Right cardiac atrium (tissue), 5 donors: Measurements from ENCODE around the gene DPP3. TPM values are rescaled to one million over a fixed set of nuclear protein-coding genes. Genes with fewer than 3 reads are reported as not detected.

Source experiments
- ATAC-seq, 2 donors: fragments of 200-7000 bp; cut with Tn5 transposase; one replicate each; pipeline versions ENCODE4 v1.8.0 to v1.9.1; 2020; ENCODE audit warnings: moderate library complexity in 2 of 2, mild to moderate bottlenecking in 1 of 2
- DNase-seq, 3 donors: peaks; one replicate each; pipeline ENCODE4 v3.0.0-alpha.2; 2020
- H3K27ac ChIP-seq: one replicate; pipeline ENCODE4 v1.5.1; 2013; ENCODE audit warnings: mild to moderate bottlenecking, low read length, control low read depth, moderate library complexity
- H3K27me3 ChIP-seq: one replicate; pipeline ENCODE4 v1.6.1; 2013; ENCODE audit not compliant: control insufficient read depth, insufficient read depth
- H3K4me1 ChIP-seq: one replicate; pipeline ENCODE4 v1.6.1; 2013; ENCODE audit warnings: low read length; ENCODE audit not compliant: control insufficient read depth, insufficient read depth
- H3K4me3 ChIP-seq: one replicate; pipeline ENCODE4 v1.5.1; 2013; ENCODE audit warnings: low read length, control low read depth
- H3K9me3 ChIP-seq: one replicate; pipeline ENCODE4 v1.6.1; 2013; ENCODE audit warnings: low read length; ENCODE audit not compliant: control insufficient read depth
- WGBS: extraction: QIAGEN DNeasy Blood & Tissue Kit; methylation state at CpG from one replicate; pipeline ENCODE4 v1.1.7; 2013; 5-methylcytosine and 5-hydroxymethylcytosine counted together
- intact Hi-C, 4 donors: fragments of 100-400 bp; cut with DNase I; formaldehyde crosslinking; loops; one replicate each; pipeline versions ENCODE4 v1.11.0 to v1.14.0; 2022 to 2023
- polyA plus RNA-seq: library from polyadenylated mRNA; stranded (reverse); fragments of 200-250 nt; gene quantifications from one replicate; pipeline ENCODE4 v1.2.3, GENCODE V29; 2013
- total RNA-seq, 4 donors: library from RNA; stranded (reverse); fragmentation: NEBNext Ultra II Directional; extraction: Animal tissue kit (Norgen Biotek cat#: 25700); gene quantifications; one replicate each; pipeline ENCODE4 v1.2.1, GENCODE V29; 2021
- donor health status: healthy with polysubstance abuse.
- donor health status: DM: no; HTN: yes; CAD: no.
- donor health status: DM: no; HTN: no; CAD: no.
- donor health status: DM: no; HTN: yes; CAD: no; lungs with severe emphysema.
- donor health status: DM: yes; HTN: yes; CAD: no.

The DPP3 gene
- total and polyA plus RNA-seq, 5 donors, result 9.5 to 16.2 (median 13.3) TPM

DNA sequence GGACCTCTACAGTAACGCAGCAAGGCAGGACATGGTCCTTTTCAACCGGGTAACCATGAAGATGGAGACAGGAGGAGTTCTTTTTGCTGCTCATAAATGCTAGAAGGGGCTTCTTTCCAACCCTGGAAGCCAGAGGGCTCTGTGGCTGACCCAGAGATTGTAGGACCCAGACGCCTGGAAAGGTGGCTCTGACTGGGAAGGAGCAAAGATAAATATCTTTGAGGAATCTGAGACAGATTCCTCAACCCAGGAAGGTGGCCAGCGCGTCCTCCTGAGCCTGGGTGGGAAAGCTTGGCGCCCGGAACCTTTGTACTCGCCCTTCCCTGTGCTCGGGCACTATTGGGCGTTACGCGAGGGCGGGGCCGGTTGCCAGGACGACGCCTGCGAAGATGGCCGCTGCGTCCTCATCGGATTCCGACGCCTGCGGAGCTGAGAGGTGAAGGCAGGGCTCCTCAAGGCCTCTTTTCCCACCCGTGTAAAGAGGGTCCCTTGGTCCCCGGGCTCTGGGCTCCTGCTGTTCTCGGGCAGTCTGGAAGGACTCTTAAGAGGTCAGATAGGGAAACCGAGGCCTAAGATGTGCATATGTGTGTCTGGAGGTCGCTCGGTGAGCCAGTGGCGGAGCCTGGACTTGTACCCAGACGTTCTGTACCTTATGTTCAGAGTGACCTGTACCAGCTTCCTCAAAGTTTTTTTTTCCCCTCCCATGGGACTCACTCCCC is 30.2 kb downstream of the DPP3 start, which contains the start of gene BBS1:
Gene BBS1 (plus strand): TSS at position 365 of the 719 bp plus-strand sequence. CDS start 25 bp downstream, at position 390.
- H3K9me3 ChIP-seq, result no peaks in the 10 kb centered on the region
- peaks cover 1% of the 10 kb centered on the region for H3K4me1 ChIP-seq
- DNase-seq (peak; percentile 90 to 97 (median 95)), ATAC-seq (peak; percentile 97)
- WGBS, result under 1% methylated on average over 31 of the region's 31 CpGs
- H3K27me3 ChIP-seq, result no peaks in the 10 kb centered on the region
- intact Hi-C loops, result no loop called here
- peak within 1 kb of the TSS; percentile 75 for H3K27ac ChIP-seq
- H3K4me3 ChIP-seq, result peak within 1 kb of the TSS; percentile 73

DNA sequence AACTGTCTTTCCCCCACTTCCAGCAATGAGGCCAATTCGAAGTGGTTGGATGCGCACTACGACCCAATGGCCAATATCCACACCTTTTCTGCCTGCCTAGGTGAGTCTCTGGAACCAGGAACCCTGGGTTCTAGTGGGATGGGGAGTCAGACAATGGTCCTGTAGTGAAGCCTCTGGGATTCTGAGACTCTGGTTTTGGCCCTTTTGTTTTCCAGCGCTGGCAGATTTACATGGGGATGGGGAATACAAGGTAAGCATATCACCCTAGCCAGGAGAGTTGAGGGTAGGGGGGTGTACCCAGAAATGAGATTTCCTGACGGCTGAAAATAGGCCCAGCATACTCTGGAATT is 30.7 kb downstream of the DPP3 start:
- no peak for ATAC-seq
- Histone ChIP-seq H3K4me3 (peak overlapping the region; percentile 73), H3K27ac (no peak overlapping the region), H3K27me3 (no peaks in the 10 kb centered on the region), H3K9me3 (no peaks in the 10 kb centered on the region), H3K4me1 (peaks cover 1% of the 10 kb centered on the region)
- intact Hi-C loops, result no loop called here
- 9% methylated on average over 5 of the region's 5 CpGs for WGBS
- no peak for DNase-seq

DNA sequence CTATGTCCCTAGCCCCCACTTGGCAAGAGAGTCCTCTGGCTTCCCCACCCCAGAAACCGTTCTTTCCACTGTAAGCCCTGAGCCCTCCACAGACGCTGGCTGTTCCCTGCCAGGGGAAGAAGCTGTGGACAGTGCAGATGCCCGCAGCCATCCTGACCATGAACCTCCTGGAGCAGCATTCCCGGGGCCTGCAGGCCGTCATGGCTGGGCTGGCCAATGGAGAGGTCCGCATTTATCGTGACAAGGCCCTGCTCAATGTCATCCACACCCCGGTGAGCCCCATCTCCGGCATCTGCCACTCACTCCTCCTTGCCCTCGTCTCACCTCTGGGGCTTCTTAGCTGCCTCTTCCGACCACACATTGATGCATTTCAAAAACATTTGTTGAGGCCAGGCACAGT is 43.4 kb downstream of the DPP3 start:
- peak overlapping the region; percentile 75 for H3K27ac ChIP-seq
- ATAC-seq (peak; percentile 80 to 84), DNase-seq (peak; percentile 53 to 82 (median 81))
- H3K4me1 ChIP-seq, result no peaks in the 10 kb centered on the region
- H3K27me3 ChIP-seq, result no peaks in the 10 kb centered on the region
- H3K4me3 ChIP-seq, result no peak overlapping the region
- H3K9me3 ChIP-seq, result no peaks in the 10 kb centered on the region
- intact Hi-C loops, result no loop called here
- 51% methylated on average over 11 of the region's 11 CpGs for WGBS

DNA sequence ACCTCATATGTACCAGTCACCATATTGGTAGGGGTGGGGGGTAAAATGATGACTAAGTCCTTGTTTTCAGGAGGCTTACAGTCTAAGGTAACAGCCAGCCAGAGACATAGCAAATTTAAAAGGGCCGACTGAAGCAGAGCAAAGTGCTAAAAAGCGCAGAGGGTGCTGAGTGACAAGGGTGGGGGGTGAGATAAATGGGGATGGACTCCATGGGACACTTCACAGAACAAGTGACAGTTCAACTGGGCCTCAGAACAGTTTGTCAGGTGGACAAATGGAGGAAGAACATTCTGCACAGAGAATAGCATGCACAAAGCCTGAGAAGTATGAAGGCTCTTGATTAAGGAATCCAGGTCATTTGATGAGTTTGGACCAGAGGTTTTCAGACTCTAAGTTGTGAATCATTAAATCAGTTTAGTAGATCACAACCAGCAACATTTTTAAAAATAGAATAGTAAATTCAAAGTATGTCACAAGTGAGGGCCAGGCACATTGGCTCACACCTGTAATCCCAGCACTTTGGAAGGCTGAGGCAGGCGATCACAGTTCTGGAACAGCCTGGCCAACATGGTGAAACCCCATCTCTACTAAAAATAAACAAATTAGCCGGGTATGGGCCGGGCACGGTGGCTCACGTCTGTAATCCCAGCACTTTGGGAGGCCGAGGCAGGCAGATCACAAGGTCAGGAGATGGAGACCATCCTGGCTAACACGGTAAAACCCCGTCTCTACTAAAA is 44.2 kb downstream of the DPP3 start:
- 65% methylated on average over 10 of the region's 10 CpGs for WGBS
- no peak for DNase-seq
- no peaks in the 10 kb centered on the region for H3K4me1 ChIP-seq
- no peak overlapping the region for H3K4me3 ChIP-seq
- ATAC-seq, result peak in 1 of 2 donors; percentile 65
- H3K27ac ChIP-seq, result peak overlapping the region; percentile 53
- no peaks in the 10 kb centered on the region for H3K27me3 ChIP-seq
- no peaks in the 10 kb centered on the region for H3K9me3 ChIP-seq
- intact Hi-C loops, result no loop called here

DNA sequence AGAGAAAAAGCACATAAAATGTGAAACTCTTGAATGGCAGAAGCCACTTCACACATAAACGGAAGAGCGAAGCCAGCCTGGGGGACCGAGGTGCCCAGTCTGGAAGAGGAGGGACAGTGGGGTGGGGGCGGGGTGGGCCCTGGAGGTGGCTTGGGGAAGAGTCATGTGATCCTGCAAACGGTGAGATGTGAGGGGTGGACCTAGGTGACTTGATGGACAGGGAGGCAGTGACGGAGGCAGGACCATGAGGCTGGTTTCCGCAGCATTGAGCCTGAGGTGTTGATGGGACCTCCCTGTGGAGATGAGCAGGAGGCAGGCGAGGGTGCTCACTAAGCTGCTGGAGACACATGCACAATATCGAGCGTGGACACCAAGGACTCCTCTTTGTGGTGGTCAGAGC is 48.8 kb downstream of the DPP3 start:
- H3K27me3 ChIP-seq, result no peaks in the 10 kb centered on the region
- DNase-seq (no peak), ATAC-seq (no peak)
- H3K4me1 ChIP-seq, result no peaks in the 10 kb centered on the region
- intact Hi-C loops, result no loop called here
- H3K27ac ChIP-seq, result no peak overlapping the region
- H3K9me3 ChIP-seq, result no peaks in the 10 kb centered on the region
- H3K4me3 ChIP-seq, result no peak overlapping the region
- 77% methylated on average over 10 of the region's 10 CpGs for WGBS

DNA sequence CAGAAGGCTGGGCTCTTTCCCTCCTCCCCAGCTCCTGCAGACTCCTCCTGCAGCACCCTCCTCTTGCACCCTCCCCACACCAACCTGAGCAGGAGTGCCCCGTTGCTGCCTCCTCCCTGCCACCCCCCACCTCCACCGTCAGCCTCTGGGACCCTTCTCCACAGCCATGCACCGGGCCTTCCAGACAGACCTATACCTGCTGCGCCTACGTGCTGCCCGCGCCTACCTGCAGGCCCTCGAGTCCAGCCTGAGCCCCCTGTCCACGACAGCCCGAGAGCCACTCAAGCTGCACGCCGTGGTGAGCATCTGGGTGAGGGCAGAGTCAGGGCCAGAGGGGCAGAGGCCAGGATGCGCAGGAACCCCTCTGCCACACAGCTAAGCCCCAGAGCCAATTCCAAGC is 49.4 kb downstream of the DPP3 start:
- no peaks in the 10 kb centered on the region for H3K4me1 ChIP-seq
- no peaks in the 10 kb centered on the region for H3K9me3 ChIP-seq
- no peak overlapping the region for H3K27ac ChIP-seq
- WGBS, result 88% methylated on average over 13 of the region's 13 CpGs
- ATAC-seq (peak in 1 of 2 donors; percentile 35), DNase-seq (peak in 1 of 3 donors; percentile 52)
- no peaks in the 10 kb centered on the region for H3K27me3 ChIP-seq
- intact Hi-C loops, result no loop called here
- H3K4me3 ChIP-seq, result no peak overlapping the region

DNA sequence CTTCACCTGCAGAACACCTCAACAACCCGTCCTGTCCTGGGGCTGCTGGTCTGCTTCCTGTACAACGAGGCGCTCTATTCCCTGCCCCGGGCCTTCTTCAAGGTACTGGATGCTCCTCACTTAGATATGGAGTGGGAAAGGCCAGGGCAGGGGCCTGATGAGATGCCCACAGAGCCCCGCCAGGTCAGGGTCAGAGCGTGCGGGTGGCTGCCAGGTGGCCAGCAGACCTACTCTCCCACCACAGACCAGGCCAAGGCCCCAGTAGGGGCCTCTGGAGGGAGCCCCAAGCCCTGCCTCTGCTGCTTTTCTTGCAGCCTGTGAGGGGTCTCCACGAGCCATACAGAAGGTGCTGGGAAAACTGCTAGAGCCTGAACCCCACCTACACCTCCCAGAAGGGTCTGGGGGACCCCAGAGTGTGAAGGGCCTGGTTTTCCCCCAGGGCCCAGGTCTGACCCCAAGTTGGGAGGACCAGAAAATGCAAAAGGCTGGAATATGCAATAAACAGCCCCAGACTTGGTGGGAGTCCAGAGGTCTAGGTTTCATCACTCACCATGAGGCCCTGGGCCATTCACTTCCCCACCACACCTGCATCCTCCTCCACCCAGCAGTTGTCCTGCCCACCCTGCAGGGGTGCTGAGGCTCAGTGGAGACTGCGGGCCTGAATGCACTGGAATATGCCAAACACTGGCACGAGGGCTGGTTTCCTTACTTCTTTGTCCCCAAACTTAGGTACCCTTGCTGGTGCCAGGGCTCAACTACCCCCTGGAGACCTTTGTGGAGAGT is 50.9 kb downstream of the DPP3 start:
- H3K27ac ChIP-seq, result no peak overlapping the region
- no peak for DNase-seq
- H3K4me3 ChIP-seq, result no peak overlapping the region
- H3K9me3 ChIP-seq, result no peaks in the 10 kb centered on the region
- intact Hi-C loops, result no loop called here
- no peaks in the 10 kb centered on the region for H3K4me1 ChIP-seq
- 91% methylated on average over 10 of the region's 10 CpGs for WGBS
- ATAC-seq, result peak in 1 of 2 donors; percentile 16
- no peaks in the 10 kb centered on the region for H3K27me3 ChIP-seq

DNA sequence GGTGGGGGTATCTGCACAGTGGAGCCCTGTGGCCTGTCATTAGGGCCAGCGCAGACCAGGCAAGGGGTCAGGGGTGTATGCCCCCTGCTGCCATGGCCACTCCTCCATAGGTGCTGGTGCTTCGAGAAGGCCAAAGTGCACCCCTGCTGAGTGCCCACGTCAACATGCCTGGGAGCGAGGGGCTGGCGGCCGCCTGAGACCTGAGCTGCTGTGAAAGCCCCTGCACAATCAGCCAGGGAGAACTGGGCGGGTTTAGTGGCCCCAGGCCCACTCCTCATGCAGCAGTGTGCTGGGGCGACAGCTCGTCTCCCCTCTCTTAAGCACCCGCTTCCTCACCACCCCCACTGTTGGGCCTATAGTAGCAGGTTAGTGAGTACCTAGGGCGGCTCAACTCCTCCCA is 51.6 kb downstream of the DPP3 start:
- intact Hi-C loops, result no loop called here
- Histone ChIP-seq H3K4me1 (no peaks in the 10 kb centered on the region), H3K4me3 (no peak overlapping the region), H3K9me3 (no peaks in the 10 kb centered on the region), H3K27me3 (no peaks in the 10 kb centered on the region), H3K27ac (no peak overlapping the region)
- no peak for ATAC-seq
- WGBS, result 94% methylated on average over 11 of the region's 11 CpGs
- DNase-seq, result no peak

DNA sequence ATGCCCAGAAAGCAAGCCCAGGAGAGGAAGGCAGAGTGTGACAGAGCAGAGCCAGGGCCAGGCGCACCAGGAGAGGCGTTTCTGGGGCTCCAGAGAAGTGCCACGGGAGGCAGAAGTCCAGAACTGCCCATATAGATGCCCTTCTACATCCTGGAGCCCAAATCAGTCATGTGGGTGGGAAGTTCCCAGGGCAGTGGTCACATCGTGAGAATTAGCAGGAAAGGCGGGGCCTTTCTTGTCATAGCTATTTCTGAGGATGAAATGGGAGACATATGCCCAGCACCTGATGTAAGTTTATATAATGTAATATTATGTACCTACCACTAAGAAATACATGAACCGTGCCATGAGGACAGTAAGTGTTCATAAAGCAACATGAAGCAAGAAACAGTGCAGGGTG is 52.5 kb downstream of the DPP3 start:
- H3K4me3 ChIP-seq, result no peak overlapping the region
- no peak overlapping the region for H3K27ac ChIP-seq
- DNase-seq (no peak), ATAC-seq (no peak)
- WGBS, result 79% methylated on average over 6 of the region's 6 CpGs
- H3K27me3 ChIP-seq, result no peaks in the 10 kb centered on the region
- intact Hi-C loops, result no loop called here
- H3K4me1 ChIP-seq, result no peaks in the 10 kb centered on the region
- no peaks in the 10 kb centered on the region for H3K9me3 ChIP-seq

DNA sequence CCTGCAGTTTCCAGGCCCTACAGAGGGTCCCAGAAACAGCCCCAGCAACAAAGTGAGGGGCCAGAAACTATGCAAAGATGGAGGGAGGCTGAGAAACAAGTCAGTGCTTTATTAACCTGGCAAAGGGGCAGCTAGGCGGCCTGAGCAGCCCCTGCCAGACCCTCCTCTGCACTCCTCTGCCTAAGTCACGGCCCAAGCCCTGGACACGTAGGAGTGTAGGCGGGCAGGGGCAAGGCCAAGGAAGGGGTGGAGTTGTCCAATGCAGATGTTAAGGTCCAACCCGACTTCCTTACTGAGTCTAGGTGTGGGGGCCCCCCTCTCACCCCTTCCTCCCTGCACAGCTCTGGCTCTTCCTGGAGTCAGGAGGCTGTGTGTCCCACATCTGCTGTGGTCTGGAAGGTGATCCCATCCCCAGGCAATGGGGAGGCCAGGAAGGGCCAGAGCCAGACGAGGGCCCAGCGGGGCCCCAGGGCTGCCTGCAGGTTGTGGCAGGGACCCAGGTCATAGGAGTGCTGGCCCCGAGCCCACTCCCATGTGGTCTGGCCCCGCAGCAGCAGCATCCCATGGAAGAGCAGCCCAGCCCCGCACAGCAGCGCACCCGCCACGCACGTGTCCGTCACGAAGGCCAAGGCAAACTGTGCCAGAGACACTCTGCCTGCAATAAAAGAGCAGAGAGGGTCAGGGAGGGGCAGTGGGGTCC is 59.1 kb downstream of the DPP3 start:
- no peaks in the 10 kb centered on the region for H3K27me3 ChIP-seq
- DNase-seq, result peak in 1 of 3 donors; percentile 63
- 84% methylated on average over 16 of the region's 16 CpGs for WGBS
- no peak for ATAC-seq
- H3K9me3 ChIP-seq, result no peaks in the 10 kb centered on the region
- no peak overlapping the region for H3K27ac ChIP-seq
- intact Hi-C loops, result no loop called here
- no peak overlapping the region for H3K4me3 ChIP-seq
- H3K4me1 ChIP-seq, result no peaks in the 10 kb centered on the region
